ENCODE data around the gene SNX9. TPM values are rescaled to one million over a fixed set of nuclear protein-coding genes. Genes with fewer than 3 reads are reported as not detected.

SNX9 gene
- polyA plus RNA-seq, 1 donor (not counting 4 experiments of a cell fraction or from before 2014, with no cell fraction given): 37.8 TPM

- dilution Hi-C loops (cut with MboI; ENCODE audit: extremely low pct_ligation_motif_present, low sequenced_read_pairs): no loop called here
- FAIRE-seq: no peak
These were observed 54.1 kb downstream of the SNX9 start for GRCh38 chr6:157877149-157877548.

DNA sequence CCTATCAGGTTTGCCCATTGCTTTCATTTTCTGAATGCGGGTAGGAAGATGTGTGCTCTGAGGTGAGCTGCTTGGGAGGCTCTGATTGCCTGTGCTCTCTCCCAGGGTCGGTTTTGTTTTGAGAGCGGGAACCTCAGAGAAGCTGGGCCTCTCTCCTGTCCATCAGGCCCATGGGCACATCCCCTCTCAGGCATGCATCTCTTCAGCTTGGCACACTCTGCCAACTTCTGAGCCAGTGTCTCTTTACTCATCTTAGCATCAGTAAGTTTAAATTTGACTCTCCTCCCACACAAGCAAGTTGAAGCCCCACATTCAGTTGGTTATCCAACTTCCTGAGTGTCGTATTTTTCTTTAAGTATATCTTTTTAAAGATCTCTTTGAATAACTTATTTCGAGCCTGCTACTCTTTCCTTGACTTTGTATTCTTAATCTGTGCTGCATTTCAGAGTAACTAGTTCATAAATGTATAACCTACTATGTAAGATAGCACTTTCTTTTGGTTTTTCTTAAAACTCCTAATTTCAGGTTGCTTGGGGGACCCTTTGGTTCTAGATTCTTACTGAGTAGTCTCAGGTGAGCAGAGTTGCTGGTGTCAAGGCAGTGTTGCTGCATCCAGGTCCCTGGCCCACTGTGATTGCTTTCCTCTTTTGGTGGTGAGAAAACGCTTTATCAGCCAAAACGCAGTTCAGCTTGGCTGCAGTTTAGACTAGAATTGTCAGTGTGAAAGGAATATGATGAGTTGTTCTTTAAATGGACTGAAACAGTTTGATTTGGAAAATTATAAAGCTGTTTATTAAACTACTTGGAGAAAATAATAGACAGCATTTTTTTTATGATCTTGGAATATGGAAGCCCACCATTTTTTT is 54.8 kb downstream of the SNX9 start:
- H3K4me1 ChIP-seq (ENCODE audit: control insufficient read depth, extremely low read depth, insufficient read depth, low read length): peaks cover 5% of the 10 kb centered on the region
- H3K9me1 ChIP-seq (ENCODE audit: control insufficient read depth, extremely low read depth, insufficient read depth, low read length): no peaks in the 10 kb centered on the region
- no peak for DNase-seq (ENCODE audit: low read depth, low spot score)
- dilution Hi-C loops (cut with MboI; ENCODE audit: extremely low pct_ligation_motif_present, low sequenced_read_pairs): no loop called here
- TF ChIP-seq EZH2 (IDR thresholded peaks at IDR 0.05; ENCODE audit: low read length) (no peak), CTCF (optimal IDR thresholded peaks at IDR 0.05 in 1 of 3, IDR thresholded peaks at IDR 0.05 in 1 of 3, conservative IDR thresholded peaks at IDR 0.05 in 1 of 3; ENCODE audit: extremely low read depth in 1 of 3, insufficient read depth in 2 of 3, low read length in 3 of 3) (no peak)
- H4K20me1 ChIP-seq (ENCODE audit: control insufficient read depth, extremely low read depth, insufficient read depth, low read length): no peaks in the 10 kb centered on the region
- peaks cover 21 to 42% of the 10 kb centered on the region in 2 experiments for H3K36me3 ChIP-seq (ENCODE audit: control insufficient read depth in 2 of 2, extremely low read depth in 1 of 2, insufficient read depth in 2 of 2, low read length in 2 of 2)
- H2AFZ ChIP-seq (ENCODE audit: control insufficient read depth, low read length): no peak overlapping the region
- no peaks in the 10 kb centered on the region for H3K27me3 ChIP-seq (ENCODE audit: control insufficient read depth, extremely low read depth, insufficient read depth, low read length)
- no peak overlapping the region for H3K4me2 ChIP-seq (ENCODE audit: control insufficient read depth, extremely low read depth, insufficient read depth, low read depth, low read length)
- H3K79me2 ChIP-seq (ENCODE audit: control insufficient read depth, insufficient read depth, low read length): peaks cover 2% of the 10 kb centered on the region
- H3K27ac ChIP-seq (ENCODE audit: control insufficient read depth, insufficient read depth, low read length): no peak overlapping the region
- H3K4me3 ChIP-seq (ENCODE audit: control insufficient read depth in 2 of 3, extremely low read depth in 1 of 3, insufficient read depth in 2 of 3, low read depth in 1 of 3, low read length in 3 of 3): no peak overlapping the region
- no peaks in the 10 kb centered on the region for H3K9me3 ChIP-seq (ENCODE audit: control insufficient read depth, low read depth, low read length)
- FAIRE-seq: no peak
- no peak overlapping the region for H3K9ac ChIP-seq (ENCODE audit: control insufficient read depth, extremely low read depth, insufficient read depth, low read length)

More at GRCh38 chr6:157877149-157877548, 54.1 kb downstream of the SNX9 start:
- H3K9me3 ChIP-seq (ENCODE audit: control insufficient read depth, low read depth, low read length): no peaks in the 10 kb centered on the region
- no peak overlapping the region for H3K9ac ChIP-seq (ENCODE audit: control insufficient read depth, extremely low read depth, insufficient read depth, low read length)
- no peaks in the 10 kb centered on the region for H3K9me1 ChIP-seq (ENCODE audit: control insufficient read depth, extremely low read depth, insufficient read depth, low read length)
- DNase-seq (ENCODE audit: low read depth, low spot score): no peak
- H3K4me1 ChIP-seq (ENCODE audit: control insufficient read depth, extremely low read depth, insufficient read depth, low read length): peaks cover 5% of the 10 kb centered on the region
- H3K27me3 ChIP-seq (ENCODE audit: control insufficient read depth, extremely low read depth, insufficient read depth, low read length): no peaks in the 10 kb centered on the region
- H2AFZ ChIP-seq (ENCODE audit: control insufficient read depth, low read length): no peak overlapping the region
- H3K4me2 ChIP-seq (ENCODE audit: control insufficient read depth, extremely low read depth, insufficient read depth, low read depth, low read length): no peak overlapping the region
- H3K36me3 ChIP-seq (ENCODE audit: control insufficient read depth in 2 of 2, extremely low read depth in 1 of 2, insufficient read depth in 2 of 2, low read length in 2 of 2): peaks cover 26 to 45% of the 10 kb centered on the region in 2 experiments
- H3K27ac ChIP-seq (ENCODE audit: control insufficient read depth, insufficient read depth, low read length): no peak overlapping the region
- no peaks in the 10 kb centered on the region for H4K20me1 ChIP-seq (ENCODE audit: control insufficient read depth, extremely low read depth, insufficient read depth, low read length)
- TF ChIP-seq EZH2 (IDR thresholded peaks at IDR 0.05; ENCODE audit: low read length) (no peak), CTCF (optimal IDR thresholded peaks at IDR 0.05 in 1 of 3, IDR thresholded peaks at IDR 0.05 in 1 of 3, conservative IDR thresholded peaks at IDR 0.05 in 1 of 3; ENCODE audit: extremely low read depth in 1 of 3, insufficient read depth in 2 of 3, low read length in 3 of 3) (no peak)
- no peak overlapping the region for H3K4me3 ChIP-seq (ENCODE audit: control insufficient read depth in 2 of 3, extremely low read depth in 1 of 3, insufficient read depth in 2 of 3, low read depth in 1 of 3, low read length in 3 of 3)
- peaks cover 5% of the 10 kb centered on the region for H3K79me2 ChIP-seq (ENCODE audit: control insufficient read depth, insufficient read depth, low read length)
